Measurements from ENCODE around the gene LRRC59. TPM values are rescaled to one million over a fixed set of nuclear protein-coding genes. Genes with fewer than 3 reads are reported as not detected.
A peak's percentile ranks its signal among the peaks of the same experiment; 100 is the strongest.
"Not testable (repeated sequence)": the region's sequence is repeated elsewhere in the genome, so short reads cannot be mapped to it uniquely, and the experiment has no call there.

LRRC59 gene
- total and polyA plus RNA-seq, 2 donors = 48.3 to 62.5 TPM

DNA sequence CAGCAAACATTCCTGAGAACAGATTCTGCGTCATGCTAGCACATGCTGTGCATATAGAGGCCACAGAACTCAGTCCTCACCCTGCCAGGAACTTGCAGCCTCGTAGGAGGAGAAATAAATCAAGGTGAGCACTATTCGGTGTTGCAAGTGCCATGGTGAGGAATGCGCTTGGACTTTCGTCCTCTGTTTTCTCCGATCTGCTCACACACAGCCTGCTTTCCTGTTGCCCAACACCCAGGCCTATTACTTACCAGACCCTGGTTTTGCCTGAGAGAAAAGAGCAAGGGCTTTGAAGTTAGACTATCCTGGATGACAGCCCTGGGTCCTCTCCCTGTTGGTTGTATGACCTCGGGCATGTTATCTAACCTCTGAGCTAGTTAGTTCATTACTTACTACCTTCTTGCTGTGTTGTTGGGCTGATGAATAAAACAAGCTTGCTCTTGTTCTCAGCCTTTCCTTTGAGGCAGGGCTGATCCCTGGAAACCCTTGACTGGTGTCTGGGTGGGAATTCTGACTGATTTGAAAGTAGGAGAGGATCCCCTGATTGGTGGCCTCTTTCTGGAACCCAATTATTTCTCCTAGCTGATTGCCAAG lies 31.6 kb upstream of the LRRC59 start:
- H3K27ac ChIP-seq (ENCODE audit: low read depth) = no peak overlapping the region
- no peaks in the 10 kb centered on the region for H3K36me3 ChIP-seq (ENCODE audit: insufficient read depth)
- WGBS = 83% methylated on average over 7 of the region's 7 CpGs
- DNase-seq (ENCODE audit: extremely low spot score) = no peak
- no peak overlapping the region for H3K4me3 ChIP-seq (ENCODE audit: low read depth, low read length)
- no peaks in the 10 kb centered on the region for H3K4me1 ChIP-seq (ENCODE audit: insufficient read depth)

DNA sequence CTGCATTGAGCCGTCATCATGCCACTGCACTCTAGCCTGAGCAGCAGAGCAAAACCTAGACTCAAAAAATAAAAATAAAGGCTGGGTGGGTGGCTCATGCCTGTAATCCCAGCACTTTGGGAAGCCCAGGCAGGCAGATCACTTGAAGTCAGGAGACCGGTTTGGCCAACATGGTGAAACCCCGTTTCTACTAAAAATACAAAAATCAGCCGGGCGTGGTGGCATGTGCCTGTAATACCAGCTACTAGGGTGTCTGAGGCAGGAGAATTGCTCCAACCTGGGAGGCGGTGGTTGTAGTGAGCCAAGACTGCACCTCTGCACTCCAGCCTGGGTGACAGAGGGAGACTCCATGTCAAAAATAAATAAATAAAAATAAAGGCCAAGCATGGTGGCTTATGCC lies 30.8 kb upstream of the LRRC59 start:
- H3K4me1 ChIP-seq (ENCODE audit: insufficient read depth); H3K36me3 ChIP-seq (ENCODE audit: insufficient read depth); H3K27ac ChIP-seq (ENCODE audit: low read depth); DNase-seq (ENCODE audit: extremely low spot score); H3K4me3 ChIP-seq (ENCODE audit: low read depth, low read length): not testable (repeated sequence)
- 89% methylated on average over 6 of the region's 6 CpGs for WGBS

DNA sequence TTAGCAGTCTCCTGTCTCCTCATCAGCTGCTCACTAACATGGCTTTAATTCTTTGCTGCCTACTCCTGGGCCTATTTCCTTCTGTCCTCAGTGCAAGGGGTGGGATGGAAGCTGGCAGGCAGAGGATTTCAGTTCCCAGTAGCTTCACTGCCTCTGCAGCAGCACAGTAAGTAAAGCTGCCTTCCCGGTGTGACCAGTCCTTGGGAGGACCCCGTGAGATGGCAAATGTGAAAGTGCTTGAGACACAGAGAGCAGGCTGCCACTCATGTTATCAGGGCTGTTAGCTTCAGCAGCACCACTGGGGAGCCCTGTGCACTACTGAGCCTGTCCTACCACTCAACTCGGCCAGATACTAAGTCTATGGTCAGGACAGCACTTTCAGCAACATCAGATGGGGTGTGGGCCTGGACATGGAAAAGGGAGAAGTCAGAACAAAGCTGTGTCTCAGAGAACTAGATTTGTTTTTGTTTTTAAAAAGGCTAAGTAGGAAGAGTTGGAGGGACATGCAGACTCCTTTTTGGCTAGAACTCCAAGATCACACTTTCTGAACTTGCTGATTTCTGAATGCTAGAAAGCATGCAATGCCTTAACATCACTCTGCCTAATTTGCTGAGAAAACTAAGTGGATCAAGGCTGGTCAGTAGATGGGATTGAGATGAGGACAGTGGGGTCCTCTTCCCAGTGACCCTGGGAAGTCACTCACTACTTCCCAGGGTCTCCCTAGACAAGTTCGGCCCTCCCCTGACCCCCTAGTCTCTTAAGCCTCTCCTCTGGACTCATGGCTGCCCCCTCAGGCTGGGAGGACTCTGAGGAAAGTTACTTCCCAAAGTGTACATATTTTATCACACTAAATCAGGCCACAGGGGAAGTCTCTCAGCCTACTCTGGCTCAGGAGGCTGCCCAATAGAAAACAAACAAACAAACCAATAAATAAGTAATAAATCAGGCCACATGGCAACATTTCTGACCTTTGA lies 29.8 kb upstream of the LRRC59 start:
- WGBS = 31% methylated on average over 4 of the region's 4 CpGs
- Histone ChIP-seq H3K27ac (ENCODE audit: low read depth) (peak overlapping the region; percentile 72), H3K4me3 (ENCODE audit: low read depth, low read length) (peak overlapping the region; percentile 88), H3K4me1 (ENCODE audit: insufficient read depth) (no peaks in the 10 kb centered on the region), H3K36me3 (ENCODE audit: insufficient read depth) (no peaks in the 10 kb centered on the region)
- no peak for DNase-seq (ENCODE audit: extremely low spot score)

DNA sequence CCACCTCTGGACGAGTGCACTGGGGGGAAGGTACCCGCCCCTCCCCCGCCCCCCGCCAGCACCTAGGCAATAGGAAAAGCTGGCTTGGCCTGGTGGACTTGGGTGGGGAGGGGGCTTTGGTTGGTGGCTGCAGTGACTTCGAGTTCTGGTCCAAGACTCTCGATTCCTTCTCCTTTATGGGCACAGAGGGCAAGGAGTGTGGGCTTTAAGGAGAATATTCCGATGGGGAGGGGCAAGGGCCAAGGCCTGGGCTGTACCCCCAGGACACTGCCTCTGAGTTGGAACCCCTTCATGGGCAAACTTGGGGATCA lies 29.1 kb upstream of the LRRC59 start:
- no peaks in the 10 kb centered on the region for H3K36me3 ChIP-seq (ENCODE audit: insufficient read depth)
- H3K4me1 ChIP-seq (ENCODE audit: insufficient read depth) = no peaks in the 10 kb centered on the region
- H3K4me3 ChIP-seq (ENCODE audit: low read depth, low read length) = peak overlapping the region; percentile 88
- 2% methylated on average over 7 of the region's 7 CpGs for WGBS
- H3K27ac ChIP-seq (ENCODE audit: low read depth) = peak overlapping the region; percentile 84
- no peak for DNase-seq (ENCODE audit: extremely low spot score)

DNA sequence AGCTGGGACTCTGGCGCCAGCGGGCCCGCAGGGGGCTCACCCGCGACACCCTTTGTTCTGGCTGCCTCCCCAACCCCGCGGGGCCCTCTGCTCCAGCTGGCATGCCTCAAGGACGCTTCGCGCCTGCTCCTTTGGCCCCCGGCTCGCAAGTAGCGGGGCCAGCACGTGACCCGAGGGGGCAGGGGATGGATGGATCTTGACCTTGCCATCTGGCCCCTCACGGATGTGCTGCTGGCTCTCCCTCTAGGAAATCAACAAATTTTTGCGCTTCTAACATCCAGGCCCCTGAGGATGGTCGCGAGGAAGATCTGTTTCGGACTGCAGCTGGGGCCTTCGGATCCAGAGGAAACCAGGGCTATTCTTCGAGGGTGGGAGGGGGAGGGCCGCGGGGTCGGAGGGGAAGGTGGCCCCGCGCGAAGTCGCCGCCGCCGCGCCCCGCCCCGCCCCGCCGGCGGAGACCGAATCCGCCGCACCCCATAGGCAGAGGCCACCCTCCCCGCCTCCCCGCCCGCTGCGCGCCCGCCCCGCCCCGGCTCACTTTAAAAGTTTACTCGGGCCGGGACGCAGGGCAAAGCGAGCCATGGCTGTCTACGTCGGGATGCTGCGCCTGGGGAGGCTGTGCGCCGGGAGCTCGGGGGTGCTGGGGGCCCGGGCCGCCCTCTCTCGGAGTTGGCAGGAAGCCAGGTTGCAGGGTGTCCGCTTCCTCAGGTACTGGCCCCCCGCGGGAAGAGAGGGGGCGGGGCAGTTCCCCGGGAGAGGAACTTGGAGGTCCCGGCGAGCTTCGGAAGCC lies 28.6 kb upstream of the LRRC59 start, which contains the start of gene ACSF2:
Gene ACSF2, plus strand, starts transcription at position 537 of the 790 bp plus-strand sequence. Its CDS starts 44 bp downstream, at position 581.
- H3K36me3 ChIP-seq (ENCODE audit: insufficient read depth) = no peaks in the 10 kb centered on the region
- WGBS = 2% methylated on average over 70 of the region's 70 CpGs
- no peaks in the 10 kb centered on the region for H3K4me1 ChIP-seq (ENCODE audit: insufficient read depth)
- peak within 1 kb of the TSS; percentile 88 for H3K4me3 ChIP-seq (ENCODE audit: low read depth, low read length)
- peak within 1 kb of the TSS; percentile 84 for H3K27ac ChIP-seq (ENCODE audit: low read depth)
- DNase-seq (ENCODE audit: extremely low spot score) = no peak

DNA sequence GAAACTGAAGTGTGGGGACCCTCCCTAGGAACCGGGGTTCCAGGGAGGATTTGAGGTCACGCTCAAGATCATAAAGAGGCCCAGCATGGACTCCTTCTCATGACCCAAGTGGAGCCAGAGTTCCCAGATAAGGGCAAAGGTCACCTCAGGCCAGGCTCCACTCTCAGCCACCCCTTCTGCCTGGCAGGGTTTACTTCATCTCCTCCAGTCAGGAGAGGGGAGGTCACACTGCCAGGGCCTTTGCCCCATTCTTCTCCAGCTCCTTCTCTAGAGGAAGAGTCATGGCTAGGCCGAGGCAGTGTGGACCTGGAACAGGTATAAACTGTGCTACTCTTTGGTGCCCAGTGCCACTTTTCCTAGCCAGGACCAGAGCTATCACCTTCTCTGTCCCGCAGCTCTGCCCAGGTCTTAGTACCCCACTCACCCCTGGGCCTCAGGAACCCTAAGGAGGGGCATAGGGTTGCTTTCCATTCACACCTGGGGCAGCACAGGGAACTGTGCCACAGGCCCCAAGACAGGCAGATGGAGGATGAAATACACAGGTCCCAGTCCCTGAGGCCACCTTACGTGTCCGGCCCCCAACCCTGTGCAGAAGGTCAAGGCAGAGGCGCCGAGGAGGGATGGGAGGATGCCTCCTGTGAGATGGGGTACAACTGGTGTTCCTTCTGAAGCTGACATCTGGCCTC lies 27.8 kb upstream of the LRRC59 start:
- WGBS = 83% methylated on average over 8 of the region's 8 CpGs
- H3K27ac ChIP-seq (ENCODE audit: low read depth) = peak overlapping the region; percentile 18
- no peak for DNase-seq (ENCODE audit: extremely low spot score)
- no peaks in the 10 kb centered on the region for H3K36me3 ChIP-seq (ENCODE audit: insufficient read depth)
- H3K4me3 ChIP-seq (ENCODE audit: low read depth, low read length) = peak overlapping the region; percentile 88
- H3K4me1 ChIP-seq (ENCODE audit: insufficient read depth) = no peaks in the 10 kb centered on the region

DNA sequence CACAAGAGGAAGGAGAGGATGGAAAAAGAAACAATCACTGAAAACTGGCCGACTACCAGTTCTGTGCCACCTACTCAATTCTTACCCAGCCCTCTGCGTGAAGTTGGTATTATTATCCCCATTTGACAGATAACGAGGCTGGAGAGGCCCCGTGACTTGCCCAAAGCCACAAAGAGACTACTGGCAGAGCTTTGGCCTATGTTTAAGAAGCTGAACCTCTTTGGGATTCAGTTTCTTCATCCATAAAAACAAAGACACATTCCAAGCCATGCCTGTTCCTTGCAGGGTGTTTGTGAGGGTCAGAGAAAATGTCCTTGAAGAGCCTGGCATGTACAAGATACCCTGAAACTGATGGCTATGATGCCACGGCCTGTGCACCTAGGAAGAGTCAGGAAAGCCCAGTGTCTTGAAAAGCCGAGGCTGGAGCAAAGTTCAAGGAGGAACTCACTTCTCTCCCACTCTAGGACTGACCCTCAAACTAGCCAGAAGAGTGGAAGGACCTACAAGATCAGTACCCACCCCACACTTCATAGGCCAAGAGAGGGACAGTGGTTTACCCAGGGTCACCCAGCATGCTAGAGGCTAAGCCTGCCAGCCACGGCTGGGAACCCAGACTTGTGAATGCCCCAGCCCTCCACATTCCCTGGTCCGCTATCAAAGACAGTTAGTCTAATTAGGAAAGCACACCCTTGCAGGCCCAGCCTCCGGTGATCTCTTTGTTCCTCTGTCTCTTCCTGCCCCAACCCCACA lies 27.1 kb upstream of the LRRC59 start:
- DNase-seq (ENCODE audit: extremely low spot score) = no peak
- H3K27ac ChIP-seq (ENCODE audit: low read depth) = peak overlapping the region; percentile 18
- H3K4me1 ChIP-seq (ENCODE audit: insufficient read depth) = no peaks in the 10 kb centered on the region
- WGBS = 83% methylated on average over 9 of the region's 9 CpGs
- H3K36me3 ChIP-seq (ENCODE audit: insufficient read depth) = no peaks in the 10 kb centered on the region
- no peak overlapping the region for H3K4me3 ChIP-seq (ENCODE audit: low read depth, low read length)

DNA sequence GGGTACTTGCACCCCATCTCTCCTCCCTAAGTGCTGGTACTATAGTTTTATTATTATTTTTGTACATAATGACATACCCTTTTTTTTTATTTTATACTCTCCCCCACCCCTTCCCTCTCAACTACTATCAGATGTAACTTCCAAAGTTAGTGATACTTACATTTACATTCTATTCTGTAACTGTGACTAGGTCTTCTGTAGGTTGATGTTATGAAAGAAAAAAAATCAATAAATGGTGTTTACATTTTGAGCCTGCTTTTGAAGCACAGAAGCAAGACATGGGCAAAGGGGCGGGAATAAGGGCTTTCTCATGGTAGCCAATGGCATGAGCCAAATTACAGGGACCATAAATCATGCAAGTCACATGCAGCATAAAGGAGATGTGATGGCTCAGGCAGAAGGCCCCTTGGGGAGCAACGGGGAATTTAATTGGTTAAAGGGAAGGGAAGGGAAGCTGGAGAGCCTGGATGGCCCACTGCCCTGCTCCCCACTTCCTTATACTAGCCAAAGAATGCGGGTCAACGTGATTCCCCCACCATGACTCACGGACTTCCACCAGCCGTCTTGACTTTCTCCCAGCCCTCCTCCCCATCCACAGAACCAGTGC lies 26.3 kb upstream of the LRRC59 start:
- Histone ChIP-seq H3K4me1 (ENCODE audit: insufficient read depth) (no peaks in the 10 kb centered on the region), H3K36me3 (ENCODE audit: insufficient read depth) (no peaks in the 10 kb centered on the region), H3K27ac (ENCODE audit: low read depth) (no peak overlapping the region), H3K4me3 (ENCODE audit: low read depth, low read length) (no peak overlapping the region)
- 47% methylated on average over 6 of the region's 6 CpGs for WGBS
- DNase-seq (ENCODE audit: extremely low spot score) = no peak

DNA sequence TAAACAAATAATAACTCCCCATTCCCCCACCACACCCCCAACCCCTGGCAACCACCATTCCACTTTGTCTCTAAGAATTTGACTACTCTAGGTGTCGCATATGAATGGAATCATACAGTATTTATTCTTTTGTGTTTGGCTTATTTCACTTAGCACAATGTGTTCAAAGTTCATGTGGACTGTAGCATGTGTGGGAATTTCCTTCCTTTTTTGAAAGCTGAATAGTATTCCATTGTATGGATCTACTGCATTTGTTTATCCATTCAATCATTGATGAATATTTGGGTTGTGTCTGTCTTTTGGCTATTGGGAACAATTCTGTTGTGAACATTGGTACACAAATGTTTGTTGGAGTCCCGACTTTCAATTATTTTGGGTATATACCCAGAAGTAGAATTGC lies 25.4 kb upstream of the LRRC59 start:
- no peak for DNase-seq (ENCODE audit: extremely low spot score)
- no peak overlapping the region for H3K27ac ChIP-seq (ENCODE audit: low read depth)
- WGBS = 94% methylated on average over 2 of the region's 2 CpGs
- H3K36me3 ChIP-seq (ENCODE audit: insufficient read depth) = no peaks in the 10 kb centered on the region
- H3K4me3 ChIP-seq (ENCODE audit: low read depth, low read length) = no peak overlapping the region
- H3K4me1 ChIP-seq (ENCODE audit: insufficient read depth) = no peaks in the 10 kb centered on the region

DNA sequence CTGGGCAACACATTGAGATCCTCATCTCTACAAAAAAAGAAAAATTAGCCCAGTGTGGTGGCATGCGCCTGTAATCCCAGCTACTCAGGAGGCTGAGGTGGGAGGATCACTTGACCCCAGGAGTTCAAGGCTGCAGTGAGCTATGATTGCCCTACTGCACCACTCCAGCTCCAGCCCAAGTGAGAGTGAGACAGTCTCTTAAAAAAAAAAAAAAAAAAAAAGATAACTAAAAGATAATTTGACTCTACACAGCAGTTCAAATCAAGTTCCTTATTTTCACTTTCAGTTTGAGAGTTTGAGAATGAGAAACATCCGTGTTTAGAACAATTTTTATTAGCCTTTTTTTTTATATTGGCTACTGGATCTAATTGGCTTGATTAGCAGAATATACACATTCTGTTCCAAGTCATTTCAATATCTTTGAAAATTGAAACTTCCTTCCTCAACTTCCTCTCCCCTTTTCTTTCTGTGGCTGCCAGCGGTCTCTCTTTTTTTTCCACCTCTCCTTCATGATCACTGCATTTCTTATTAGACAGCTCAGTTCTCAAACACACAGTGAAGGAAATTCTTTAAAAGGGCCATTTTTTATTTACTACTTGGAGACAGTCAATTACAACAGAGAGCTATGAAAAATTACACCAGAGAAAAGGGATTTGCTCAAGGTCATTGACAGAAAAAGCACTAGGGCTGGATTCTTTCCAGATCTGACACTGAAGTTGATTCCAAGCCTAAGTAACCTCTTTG lies 24.2 kb upstream of the LRRC59 start:
- Histone ChIP-seq H3K36me3 (ENCODE audit: insufficient read depth) (no peaks in the 10 kb centered on the region), H3K4me1 (ENCODE audit: insufficient read depth) (no peaks in the 10 kb centered on the region), H3K4me3 (ENCODE audit: low read depth, low read length) (no peak overlapping the region), H3K27ac (ENCODE audit: low read depth) (no peak overlapping the region)
- WGBS = 48% methylated on average over 3 of the region's 3 CpGs
- DNase-seq (ENCODE audit: extremely low spot score) = no peak

DNA sequence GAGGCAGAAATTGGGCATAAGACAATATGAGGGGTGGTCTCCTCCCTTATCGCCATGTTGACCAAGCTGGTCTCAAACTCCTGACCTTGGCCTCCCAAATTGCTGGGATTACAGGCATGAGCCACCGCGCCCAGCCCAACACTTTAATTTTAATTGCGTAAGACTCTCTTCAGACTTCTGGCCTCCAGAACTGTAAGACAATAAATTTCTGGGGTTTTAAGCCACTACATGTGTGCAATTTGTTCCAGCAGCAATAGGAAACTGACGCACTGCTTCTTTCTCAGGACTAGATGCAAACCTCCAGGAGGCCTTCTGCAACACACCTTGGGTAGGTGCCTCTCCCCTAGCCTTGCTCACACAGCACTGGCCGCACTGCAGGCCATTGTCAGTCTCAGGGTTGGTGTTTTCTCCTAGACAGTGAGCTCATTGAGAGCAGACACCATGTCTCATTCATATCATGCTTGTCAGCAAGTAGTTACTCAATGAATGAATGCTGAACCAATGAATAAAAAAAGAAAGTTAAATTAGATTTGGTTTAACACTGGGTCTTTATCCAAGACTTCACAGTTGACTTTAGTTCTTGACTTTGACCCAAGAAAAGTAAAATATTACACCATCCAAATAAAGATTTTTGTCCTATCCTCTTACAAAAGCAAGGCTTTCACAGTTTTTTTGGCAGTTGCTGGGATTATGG lies 23.2 kb upstream of the LRRC59 start:
- no peak overlapping the region for H3K27ac ChIP-seq (ENCODE audit: low read depth)
- DNase-seq (ENCODE audit: extremely low spot score) = no peak
- 93% methylated on average over 6 of the region's 6 CpGs for WGBS

More for the DNA sequence above, 23.2 kb upstream of the LRRC59 start:
- Histone ChIP-seq H3K4me1 (ENCODE audit: insufficient read depth) (no peaks in the 10 kb centered on the region), H3K4me3 (ENCODE audit: low read depth, low read length) (no peak overlapping the region), H3K36me3 (ENCODE audit: insufficient read depth) (no peaks in the 10 kb centered on the region)
